DND-41 (cell line): ENCODE measurements around the gene RSPO1.

Source experiments
- ATAC-seq: fragments of 200-7000 bp; cut with Tn5 transposase; 3 replicates; pipeline ENCODE4 v1.9.1; 2021; ENCODE audit warnings: low read depth; ENCODE audit not compliant: insufficient read depth
- DNase-seq: peaks from one replicate; pipeline ENCODE4 v3.0.0-alpha.2; 2020
- H2AFZ ChIP-seq: 2 replicates; pipeline ENCODE4 v1.6.0; 2012; ENCODE audit warnings: low read depth, low read length
- H3K27ac ChIP-seq: 2 replicates; pipeline ENCODE4 v1.5.1; 2012; ENCODE audit warnings: low read length, inconsistent platforms
- H3K27me3 ChIP-seq: fragments of 200-600 bp; sonication (generic); 2 replicates; pipeline ENCODE4 v1.6.0; 2012; ENCODE audit warnings: low read length, mild to moderate bottlenecking, inconsistent platforms; ENCODE audit not compliant: insufficient read depth, poor library complexity
- H3K36me3 ChIP-seq: 2 replicates; pipeline ENCODE4 v1.5.1; 2012; ENCODE audit warnings: low read length, inconsistent platforms; ENCODE audit not compliant: insufficient read depth
- H3K4me1 ChIP-seq: 2 replicates; pipeline ENCODE4 v1.5.1; 2012; ENCODE audit warnings: mild to moderate bottlenecking, low read length; ENCODE audit not compliant: insufficient read depth
- H3K4me2 ChIP-seq: 2 replicates; pipeline ENCODE4 v1.6.0; 2012; ENCODE audit warnings: mild to moderate bottlenecking, moderate library complexity, low read length, inconsistent platforms; ENCODE audit not compliant: insufficient read depth
- H3K4me3 ChIP-seq, 2 experiments: fragments of 200-600 bp in 1 of 2; shearing (Covaris generic) in 1 of 2; 2 replicates each; pipeline ENCODE4 v1.5.1; 2012 to 2016; ENCODE audit warnings: inconsistent platforms in 2 of 2, low read length in 2 of 2, mild to moderate bottlenecking in 2 of 2, low read depth in 1 of 2, moderate library complexity in 1 of 2
- H3K79me2 ChIP-seq: 2 replicates; pipeline ENCODE4 v1.6.0; 2012; ENCODE audit warnings: low read length, inconsistent platforms; ENCODE audit not compliant: insufficient read depth
- H3K9ac ChIP-seq: 2 replicates; pipeline ENCODE4 v1.6.0; 2012; ENCODE audit warnings: low read depth, mild to moderate bottlenecking, inconsistent platforms, low read length, moderate library complexity
- H3K9me3 ChIP-seq: 2 replicates; pipeline ENCODE4 v1.5.1; 2012; ENCODE audit warnings: low read length, moderate library complexity, mild to moderate bottlenecking, inconsistent platforms; ENCODE audit not compliant: insufficient read depth, severe bottlenecking
- H4K20me1 ChIP-seq: 2 replicates; pipeline ENCODE4 v1.6.0; 2012; ENCODE audit warnings: low read length; ENCODE audit not compliant: insufficient read depth
- CTCF ChIP-seq: IDR thresholded peaks from 2 replicates; pipeline ENCODE4 v1.5.1; 2012; ENCODE audit warnings: borderline replicate concordance, low read length, moderate library complexity, mild to moderate bottlenecking; ENCODE audit not compliant: poor library complexity, severe bottlenecking; ENCODE audit errors: extremely low read depth
- EZH2 ChIP-seq: IDR thresholded peaks from 3 replicates; pipeline ENCODE4 v1.6.1; 2012; ENCODE audit warnings: borderline replicate concordance, low read depth, mild to moderate bottlenecking, moderate library complexity, low read length, inconsistent platforms; ENCODE audit not compliant: severe bottlenecking

RSPO1 gene

DNA sequence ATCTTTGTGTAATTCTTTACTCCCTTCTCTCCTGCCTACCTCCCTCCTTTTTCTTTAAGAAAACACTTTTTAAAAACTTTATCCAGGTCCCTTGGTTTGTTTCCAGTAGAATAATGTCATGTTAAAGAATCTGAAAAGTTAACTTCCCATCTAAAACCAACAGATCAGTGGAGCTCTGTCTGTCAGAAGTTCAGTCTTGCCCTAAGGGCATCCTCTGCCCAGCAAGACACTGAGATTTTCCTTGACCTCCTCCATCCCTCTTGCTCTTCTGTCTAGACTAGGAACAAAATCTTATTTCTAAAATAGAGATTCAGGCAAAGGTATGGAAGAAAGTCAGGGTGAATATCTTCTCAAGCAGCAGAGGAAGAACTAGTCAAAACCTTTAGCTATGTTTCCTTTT, 33.3 kb downstream of the RSPO1 start:
- H2AFZ ChIP-seq = no peak overlapping the region
- H3K4me3 ChIP-seq = no peak overlapping the region
- H4K20me1 ChIP-seq = no peaks in the 10 kb centered on the region
- no peak overlapping the region for H3K9ac ChIP-seq
- H3K36me3 ChIP-seq = no peaks in the 10 kb centered on the region
- H3K4me1 ChIP-seq = peaks cover 3% of the 10 kb centered on the region
- DNase-seq (no peak), ATAC-seq (no peak)
- H3K27ac ChIP-seq = no peak overlapping the region
- H3K9me3 ChIP-seq = no peaks in the 10 kb centered on the region
- no peak for TF ChIP-seq CTCF
- no peak for TF ChIP-seq EZH2
- H3K4me2 ChIP-seq = no peak overlapping the region
- H3K79me2 ChIP-seq = no peaks in the 10 kb centered on the region
- peaks cover 26% of the 10 kb centered on the region for H3K27me3 ChIP-seq

DNA sequence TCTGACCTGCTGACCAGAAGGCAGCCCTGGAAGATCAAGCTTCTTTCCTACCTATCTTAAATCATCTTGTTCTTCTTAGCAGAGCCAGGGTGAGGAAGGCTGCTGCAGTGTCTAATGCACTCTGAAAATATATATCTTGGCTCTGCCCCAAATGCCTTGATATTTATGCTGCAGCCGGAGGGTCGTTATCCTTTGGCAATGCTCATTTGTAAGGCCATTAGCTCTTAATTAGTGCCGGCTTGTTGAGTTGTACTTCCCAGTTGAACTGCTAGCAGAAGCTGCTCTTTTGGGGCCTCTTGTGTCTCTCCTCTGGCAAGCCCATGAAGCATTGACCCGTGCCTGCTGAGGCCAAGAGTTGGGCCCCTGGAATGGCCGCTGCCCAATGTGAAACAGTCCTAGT, 34.8 kb downstream of the RSPO1 start:
- ATAC-seq = no peak
- TF ChIP-seq EZH2 = no peak

GRCh38 chr1:37596182-37596667, 38.5 kb downstream of the RSPO1 start:
- Histone ChIP-seq H3K9me3 (no peaks in the 10 kb centered on the region), H3K79me2 (peaks cover 39% of the 10 kb centered on the region), H3K27ac (peak overlapping the region; percentile 49), H3K4me1 (peaks cover 29% of the 10 kb centered on the region), H3K4me3 (peak overlapping the region; percentile 94 to 98; a peak in 3 of 4 replicates), H3K36me3 (peaks cover 28% of the 10 kb centered on the region), H3K9ac (peak overlapping the region; percentile 78), H2AFZ (peak overlapping the region; percentile 97), H3K27me3 (peaks cover 2% of the 10 kb centered on the region), H4K20me1 (peaks cover 16% of the 10 kb centered on the region; the same call in 1 of the 2 replicates), H3K4me2 (peak overlapping the region; percentile 85)
- TF ChIP-seq CTCF (no peak), EZH2 (no peak)
- ATAC-seq (no peak), DNase-seq (no peak)

More for the DNA sequence above, 34.8 kb downstream of the RSPO1 start:
- no peak overlapping the region for H2AFZ ChIP-seq
- H3K4me2 ChIP-seq = no peak overlapping the region
- DNase-seq = no peak
- no peak overlapping the region for H3K27ac ChIP-seq
- H3K9ac ChIP-seq = no peak overlapping the region
- H3K9me3 ChIP-seq = no peaks in the 10 kb centered on the region
- peaks cover 4% of the 10 kb centered on the region; the same call in 1 of the 2 replicates for H4K20me1 ChIP-seq
- H3K79me2 ChIP-seq = peaks cover 8% of the 10 kb centered on the region
- H3K36me3 ChIP-seq = no peaks in the 10 kb centered on the region
- H3K4me3 ChIP-seq = no peak overlapping the region
- H3K27me3 ChIP-seq = peaks cover 16% of the 10 kb centered on the region
- peaks cover 11% of the 10 kb centered on the region for H3K4me1 ChIP-seq

DNA sequence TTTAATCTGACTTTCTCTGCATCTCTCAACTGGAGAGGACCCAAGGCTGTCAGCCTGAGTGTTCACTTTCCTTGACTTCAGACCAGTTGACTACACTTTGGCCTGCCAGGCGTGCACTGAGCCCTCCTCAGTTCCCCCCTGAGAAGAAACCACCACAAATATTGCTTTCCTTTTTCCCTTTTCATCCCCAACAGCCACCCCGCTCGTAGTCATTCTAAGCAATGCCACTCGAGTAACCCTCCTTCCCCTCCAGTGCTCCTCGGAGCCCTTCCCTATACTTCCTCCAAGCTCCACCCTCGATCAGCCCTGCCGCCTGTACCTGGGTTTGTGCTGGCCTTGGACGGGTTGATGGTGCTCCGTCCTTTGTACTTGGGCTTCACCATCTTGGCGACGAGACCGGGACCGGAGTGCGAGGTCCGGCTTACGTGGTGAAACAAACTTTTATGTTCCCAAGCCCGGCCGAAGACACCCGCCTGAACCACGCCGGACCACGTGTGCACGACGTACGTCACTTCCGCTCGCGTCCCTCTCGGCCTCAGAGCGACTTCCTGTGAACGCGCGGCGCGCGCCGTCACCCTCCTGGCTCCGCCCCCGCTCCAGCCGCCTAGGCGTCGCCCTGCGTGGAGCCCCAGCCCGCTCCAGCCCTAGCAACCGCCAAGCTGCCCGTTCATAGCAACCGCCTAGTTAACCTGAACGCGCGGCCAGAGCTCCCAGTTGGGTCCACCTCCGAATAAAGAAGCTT, 39.1 kb downstream of the RSPO1 start, which contains the start of gene GNL2:
Gene GNL2 (minus strand): TSS at position 498 of the 742 bp plus-strand sequence. CDS start 115 bp downstream, at position 383.
- Histone ChIP-seq H3K27me3 (no peaks in the 10 kb centered on the region), H3K4me2 (peak within 1 kb of the TSS; percentile 85), H3K9me3 (no peaks in the 10 kb centered on the region), H2AFZ (peak within 1 kb of the TSS; percentile 97), H3K9ac (peak within 1 kb of the TSS; percentile 78), H3K36me3 (peaks cover 34% of the 10 kb centered on the region), H3K4me3 (peak within 1 kb of the TSS; percentile 94 to 98), H4K20me1 (peaks cover 16% of the 10 kb centered on the region; the same call in 1 of the 2 replicates), H3K27ac (peak within 1 kb of the TSS; percentile 83), H3K79me2 (peaks cover 39% of the 10 kb centered on the region), H3K4me1 (peaks cover 29% of the 10 kb centered on the region)
- no peak for TF ChIP-seq EZH2
- no peak for TF ChIP-seq CTCF
- peak; percentile 97 for ATAC-seq
- peak; percentile 94 for DNase-seq
